Measurements from ENCODE around the gene TLE4. TPM values are rescaled to one million over a fixed set of nuclear protein-coding genes. Genes with fewer than 3 reads are reported as not detected.

The TLE4 gene
- total and polyA plus RNA-seq, 2 donors from 2014 or later = 5.5 to 35.7 TPM

DNA sequence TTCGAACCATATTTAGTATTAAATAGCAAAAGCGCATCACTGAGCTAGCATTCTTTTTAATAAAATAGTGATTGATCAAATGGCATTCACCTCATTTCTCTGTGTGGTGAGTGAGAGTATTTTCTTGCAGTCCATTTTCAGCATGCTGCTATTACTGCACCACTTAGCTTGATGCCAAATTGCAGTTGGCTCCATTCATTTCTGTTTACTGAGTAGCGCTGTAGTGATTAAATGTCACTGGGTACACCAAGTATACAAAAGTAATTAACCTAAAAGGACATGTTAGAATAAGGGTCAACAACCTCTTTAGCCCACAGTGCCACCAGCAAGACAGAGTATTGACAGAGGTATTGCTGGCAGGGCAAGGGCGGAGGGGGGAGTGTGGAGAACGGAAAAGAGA, 122.0 kb downstream of the TLE4 start:
- TF ChIP-seq, protein P1, sequence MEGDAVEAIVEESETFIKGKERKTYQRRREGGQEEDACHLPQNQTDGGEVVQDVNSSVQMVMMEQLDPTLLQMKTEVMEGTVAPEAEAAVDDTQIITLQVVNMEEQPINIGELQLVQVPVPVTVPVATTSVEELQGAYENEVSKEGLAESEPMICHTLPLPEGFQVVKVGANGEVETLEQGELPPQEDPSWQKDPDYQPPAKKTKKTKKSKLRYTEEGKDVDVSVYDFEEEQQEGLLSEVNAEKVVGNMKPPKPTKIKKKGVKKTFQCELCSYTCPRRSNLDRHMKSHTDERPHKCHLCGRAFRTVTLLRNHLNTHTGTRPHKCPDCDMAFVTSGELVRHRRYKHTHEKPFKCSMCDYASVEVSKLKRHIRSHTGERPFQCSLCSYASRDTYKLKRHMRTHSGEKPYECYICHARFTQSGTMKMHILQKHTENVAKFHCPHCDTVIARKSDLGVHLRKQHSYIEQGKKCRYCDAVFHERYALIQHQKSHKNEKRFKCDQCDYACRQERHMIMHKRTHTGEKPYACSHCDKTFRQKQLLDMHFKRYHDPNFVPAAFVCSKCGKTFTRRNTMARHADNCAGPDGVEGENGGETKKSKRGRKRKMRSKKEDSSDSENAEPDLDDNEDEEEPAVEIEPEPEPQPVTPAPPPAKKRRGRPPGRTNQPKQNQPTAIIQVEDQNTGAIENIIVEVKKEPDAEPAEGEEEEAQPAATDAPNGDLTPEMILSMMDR (IDR thresholded peaks at IDR 0.05; ENCODE audit: borderline replicate concordance, extremely low read depth, insufficient read depth) = no peak
- Histone ChIP-seq H3K9ac (ENCODE audit: low read length in 3 of 3) (no peak overlapping the region), H3K27ac (ENCODE audit: low read depth in 2 of 2, low read length in 2 of 2) (no peak overlapping the region), H3K4me1 (ENCODE audit: control insufficient read depth in 2 of 3, insufficient read depth in 2 of 3, low read depth in 1 of 3, low read length in 3 of 3) (no peaks in the 10 kb centered on the region), H3K36me3 (ENCODE audit: control insufficient read depth in 2 of 3, insufficient read depth in 3 of 3, low read length in 3 of 3) (no peaks in the 10 kb centered on the region), H3K4me3 (ENCODE audit: low read length in 3 of 3) (no peak overlapping the region), H3K9me3 (ENCODE audit: control insufficient read depth in 2 of 3, insufficient read depth in 1 of 3, low read length in 3 of 3) (no peaks in the 10 kb centered on the region), H3K27me3 (ENCODE audit: control insufficient read depth, insufficient read depth, low read length) (no peaks in the 10 kb centered on the region)
- intact Hi-C loops (cut with DNase I) = no loop called here
- DNase-seq (no peak), FAIRE-seq (no peak)

- no peaks in the 10 kb centered on the region for H3K4me1 ChIP-seq (ENCODE audit: control insufficient read depth in 2 of 3, insufficient read depth in 2 of 3, low read depth in 1 of 3, low read length in 3 of 3)
- DNase-seq (no peak), FAIRE-seq (no peak)
- no peak overlapping the region for H3K9ac ChIP-seq (ENCODE audit: low read length in 3 of 3)
- TF ChIP-seq, protein P1 (IDR thresholded peaks at IDR 0.05; ENCODE audit: borderline replicate concordance, extremely low read depth, insufficient read depth) = no peak
- H3K36me3 ChIP-seq (ENCODE audit: control insufficient read depth in 2 of 3, insufficient read depth in 3 of 3, low read length in 3 of 3) = no peaks in the 10 kb centered on the region
- no peak overlapping the region for H3K27ac ChIP-seq (ENCODE audit: low read depth in 2 of 2, low read length in 2 of 2)
- H3K27me3 ChIP-seq (ENCODE audit: control insufficient read depth, insufficient read depth, low read length) = no peaks in the 10 kb centered on the region
- intact Hi-C loops (cut with DNase I) = no loop called here
- no peaks in the 10 kb centered on the region for H3K9me3 ChIP-seq (ENCODE audit: control insufficient read depth in 2 of 3, insufficient read depth in 1 of 3, low read length in 3 of 3)
- no peak overlapping the region for H3K4me3 ChIP-seq (ENCODE audit: low read length in 3 of 3)
Observed at GRCh38 chr9:79694208-79694607, 122.4 kb downstream of the TLE4 start.

DNA sequence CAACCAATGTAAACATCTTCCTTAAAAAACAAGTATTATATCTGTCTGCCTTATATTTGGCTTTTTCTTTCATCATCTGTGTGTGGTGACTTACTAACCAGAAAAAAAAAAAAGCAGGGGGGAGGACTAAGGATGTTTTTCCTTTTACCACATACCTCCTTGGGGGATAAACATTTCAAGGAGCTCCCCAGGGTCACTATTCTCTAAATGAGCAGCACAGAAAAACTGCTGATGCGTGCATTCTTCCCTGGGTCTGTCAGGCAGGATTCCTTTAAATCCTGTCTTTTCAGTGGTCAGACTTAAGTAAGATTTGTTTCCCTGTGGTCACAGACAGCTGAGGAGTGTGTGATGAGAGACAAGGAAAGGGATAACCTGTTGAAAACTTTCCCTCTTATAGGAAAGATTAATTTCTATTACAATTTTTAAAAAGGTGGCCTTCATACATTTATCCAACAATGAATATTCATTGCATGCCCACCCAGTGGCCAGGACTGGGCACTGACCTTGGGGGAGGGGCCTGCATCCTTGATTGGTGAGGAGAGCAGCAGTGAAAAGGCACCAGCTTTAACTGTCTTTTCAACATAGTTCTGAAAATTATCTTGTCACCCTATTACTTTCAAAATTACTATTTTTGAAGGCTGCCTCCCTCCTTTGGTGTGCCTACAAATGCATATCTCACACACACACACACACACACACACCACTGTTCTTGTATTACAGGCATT, 123.1 kb downstream of the TLE4 start:
- no peak for FAIRE-seq
- Histone ChIP-seq H3K36me3 (ENCODE audit: control insufficient read depth in 2 of 3, insufficient read depth in 3 of 3, low read length in 3 of 3) (no peaks in the 10 kb centered on the region), H3K9me3 (ENCODE audit: control insufficient read depth in 2 of 3, insufficient read depth in 1 of 3, low read length in 3 of 3) (no peaks in the 10 kb centered on the region), H3K9ac (ENCODE audit: low read length in 3 of 3) (no peak overlapping the region), H3K27ac (ENCODE audit: low read depth in 2 of 2, low read length in 2 of 2) (no peak overlapping the region), H3K27me3 (ENCODE audit: control insufficient read depth, insufficient read depth, low read length) (no peaks in the 10 kb centered on the region), H3K4me1 (ENCODE audit: control insufficient read depth in 2 of 3, insufficient read depth in 2 of 3, low read depth in 1 of 3, low read length in 3 of 3) (no peaks in the 10 kb centered on the region), H3K4me3 (ENCODE audit: low read length in 3 of 3) (no peak overlapping the region)
- intact Hi-C loops (cut with DNase I) = no loop called here
- peak in 1 of 5 donors; percentile 36 for DNase-seq
- TF ChIP-seq, protein P1 (IDR thresholded peaks at IDR 0.05; ENCODE audit: borderline replicate concordance, extremely low read depth, insufficient read depth) = no peak
